RKO (cell line): ENCODE results near the gene TMEM178A.

Source experiments
- DNase-seq: peaks from one replicate; pipeline ENCODE4 v3.0.0-alpha.2; 2016; ENCODE audit warnings: low spot score

TMEM178A gene

DNA sequence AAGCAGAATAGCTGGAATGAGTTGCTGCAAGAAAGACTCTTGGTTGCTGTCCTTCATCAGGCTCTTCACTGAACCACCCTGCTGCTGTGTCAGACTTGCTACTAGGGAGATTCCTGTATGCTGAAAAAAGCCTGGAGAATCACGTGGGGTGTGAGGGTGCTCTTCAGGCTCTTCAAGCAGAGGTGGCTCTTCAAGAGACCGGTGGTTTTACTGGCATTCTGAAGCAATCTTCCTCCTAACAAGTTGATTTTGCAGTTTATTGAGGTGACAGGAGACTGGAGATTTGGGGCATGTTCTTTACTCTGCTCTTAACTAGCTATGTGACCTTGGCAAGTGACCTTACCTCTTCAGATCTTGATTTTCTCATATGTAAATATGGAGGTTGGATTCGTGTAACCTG, 14.1 kb downstream of the TMEM178A start:
- no peak for DNase-seq

DNA sequence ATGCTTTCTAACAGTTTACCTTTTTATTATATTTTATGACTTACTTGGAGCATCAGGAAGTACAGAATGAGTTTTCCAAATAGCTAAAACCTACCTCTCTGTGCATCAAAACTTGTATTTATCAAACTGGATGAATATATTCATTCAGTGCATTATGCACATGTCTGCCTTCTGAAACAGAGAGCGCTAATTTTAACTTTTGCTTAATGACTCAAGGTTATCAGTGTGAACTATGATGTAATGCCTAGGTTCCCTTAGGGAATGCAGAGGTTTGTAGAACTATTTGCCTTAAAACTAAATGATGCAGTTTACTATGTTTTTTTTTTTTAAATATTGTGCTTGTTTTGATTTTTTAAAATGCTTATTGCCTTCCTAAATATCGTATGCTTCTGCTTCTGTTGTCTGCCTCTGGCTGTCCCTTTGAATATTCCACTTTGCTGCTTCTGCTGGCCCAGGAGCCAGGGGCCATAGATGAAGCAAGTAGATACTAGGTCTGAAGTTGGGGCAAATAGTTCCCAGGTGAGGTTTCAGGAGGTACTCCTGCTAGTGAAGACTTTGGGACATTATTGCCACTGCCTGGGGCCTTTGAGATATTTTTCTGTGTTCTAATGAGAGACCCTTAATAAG, 16.5 kb downstream of the TMEM178A start:
- DNase-seq: no peak

DNA sequence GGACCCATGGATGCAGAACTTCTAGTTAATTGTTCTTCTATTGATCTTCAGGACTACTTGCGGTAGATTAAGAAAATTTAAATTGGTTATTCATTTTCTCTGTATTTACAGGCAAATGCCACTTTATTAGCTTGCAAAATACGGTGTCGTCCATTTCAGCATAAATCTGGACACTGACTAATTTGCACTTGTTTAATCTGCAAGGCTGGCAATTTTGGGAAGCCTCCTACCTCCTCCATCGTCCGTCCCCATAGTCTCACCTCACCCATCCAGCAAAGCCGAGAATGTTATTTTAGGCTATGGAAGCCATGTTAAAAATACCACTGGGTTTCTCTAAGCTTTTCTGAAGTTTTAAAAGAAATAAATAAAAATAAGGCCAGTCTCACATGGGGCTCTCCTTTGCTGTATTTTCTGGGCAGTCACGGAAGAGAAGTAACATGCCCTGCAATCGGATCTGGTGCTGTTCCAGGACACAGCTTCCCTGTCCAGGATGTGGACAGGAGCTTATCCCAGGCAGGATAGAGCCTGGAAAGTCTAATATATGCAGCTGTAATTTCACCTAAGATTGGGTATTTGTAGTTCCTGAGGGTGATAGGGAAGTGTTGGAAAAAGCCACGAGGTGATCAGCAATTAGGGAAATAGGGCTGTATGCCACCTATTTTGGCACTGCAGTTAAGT, 17.4 kb downstream of the TMEM178A start:
- DNase-seq: no peak

DNA sequence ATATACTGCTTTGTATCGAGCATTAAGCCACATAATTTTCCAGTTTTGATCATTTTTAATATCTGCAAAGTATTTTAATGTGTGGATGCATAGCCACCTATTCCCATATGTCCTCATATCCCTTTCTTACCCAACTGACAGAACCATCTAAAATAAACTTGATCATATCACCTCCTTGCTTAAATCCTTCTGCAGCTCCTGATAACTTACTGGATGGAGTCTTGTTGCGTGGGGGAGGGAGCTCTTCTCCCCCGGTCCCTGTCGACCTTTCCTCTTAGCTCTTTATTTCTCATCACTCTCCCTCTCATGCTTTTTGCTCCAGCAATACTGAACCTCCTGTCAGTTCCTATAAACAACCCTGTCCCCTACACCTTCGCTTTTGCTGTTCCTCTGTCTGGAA, 18.7 kb downstream of the TMEM178A start:
- DNase-seq: no peak

DNA sequence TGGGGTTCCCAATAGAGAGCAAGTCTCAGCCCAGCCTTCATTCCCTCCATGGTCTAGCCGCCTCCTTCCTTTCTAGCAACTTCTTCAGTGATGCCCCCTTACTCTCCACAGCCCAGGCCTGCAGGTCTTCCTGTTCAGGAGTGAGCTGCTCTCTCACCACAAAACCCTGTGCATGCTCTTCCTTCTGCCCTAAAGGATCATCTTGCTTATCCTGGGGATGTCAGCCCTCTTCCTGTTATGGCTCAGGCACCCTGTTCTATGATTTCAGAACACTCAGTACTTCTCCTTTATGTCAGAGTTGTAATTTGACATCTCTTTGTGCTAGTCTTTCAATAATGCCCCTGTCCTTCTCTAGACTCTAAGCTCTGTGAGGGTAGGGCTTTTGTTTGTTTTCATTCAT, 19.4 kb downstream of the TMEM178A start:
- DNase-seq: no peak

DNA sequence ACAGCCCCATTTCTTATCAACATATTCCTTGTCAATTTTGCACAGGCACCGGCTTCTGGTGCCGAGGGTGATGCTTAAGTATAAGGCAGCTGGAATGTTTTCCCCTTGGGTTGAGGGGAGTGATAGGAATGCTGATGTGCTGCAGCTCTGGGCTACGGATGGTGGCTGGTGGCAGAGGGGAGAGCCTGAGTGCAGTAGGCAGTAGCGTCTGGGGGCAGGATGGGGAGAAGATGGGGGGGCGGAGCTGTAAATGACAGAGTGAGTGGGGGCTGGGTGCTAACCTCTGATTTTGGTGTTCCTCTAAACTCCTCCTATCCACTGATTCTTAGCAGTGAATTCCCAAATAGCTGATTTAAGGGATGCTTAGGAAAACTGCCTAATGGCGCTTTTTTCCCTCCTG, 20.7 kb downstream of the TMEM178A start:
- DNase-seq: no peak

DNA sequence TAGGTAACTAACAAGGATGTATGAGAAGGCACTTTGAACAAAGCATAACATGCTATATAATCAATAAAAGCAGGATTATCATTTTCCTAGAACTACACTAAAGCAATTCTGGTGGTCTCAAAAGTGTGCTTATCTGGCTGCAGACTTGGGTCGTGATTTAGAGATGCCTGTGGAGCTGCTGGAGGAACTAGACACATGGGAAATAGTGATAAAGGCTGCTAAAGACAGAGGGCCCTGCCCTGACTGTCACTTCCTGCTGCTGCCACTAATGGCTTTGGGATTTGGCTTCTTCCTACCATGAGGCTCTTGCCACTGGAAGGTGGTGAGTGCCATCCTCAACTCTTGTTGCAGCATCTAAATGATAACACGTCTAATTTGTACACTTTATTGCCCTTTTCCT, 22.5 kb downstream of the TMEM178A start:
- DNase-seq: no peak

DNA sequence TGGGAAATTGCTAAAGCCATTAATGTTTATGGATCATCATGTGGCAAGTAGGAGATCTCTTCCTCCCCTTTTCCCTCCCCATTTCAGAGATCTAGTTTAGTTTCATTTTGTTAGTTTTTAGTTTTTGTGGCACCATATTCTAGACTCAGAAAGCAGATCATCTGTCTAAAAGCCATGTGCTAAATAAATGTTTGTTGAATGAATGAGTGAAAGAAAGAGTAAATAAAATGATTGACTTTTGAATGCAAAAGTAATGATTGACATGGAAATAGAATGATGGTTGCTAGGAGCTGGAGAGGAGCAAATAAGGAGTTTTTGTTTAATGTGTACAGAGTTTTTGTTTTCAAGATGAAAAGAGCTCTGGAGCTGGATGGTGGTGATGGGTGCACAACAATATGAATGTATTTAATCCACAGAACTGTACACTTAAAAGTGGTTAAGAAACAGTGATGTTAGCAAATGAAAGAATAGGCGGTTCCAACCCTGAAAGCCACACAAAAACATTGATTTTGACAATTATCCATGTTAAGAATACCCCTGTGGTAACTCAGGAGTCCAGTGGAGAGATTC, 23.6 kb downstream of the TMEM178A start:
- no peak for DNase-seq

DNA sequence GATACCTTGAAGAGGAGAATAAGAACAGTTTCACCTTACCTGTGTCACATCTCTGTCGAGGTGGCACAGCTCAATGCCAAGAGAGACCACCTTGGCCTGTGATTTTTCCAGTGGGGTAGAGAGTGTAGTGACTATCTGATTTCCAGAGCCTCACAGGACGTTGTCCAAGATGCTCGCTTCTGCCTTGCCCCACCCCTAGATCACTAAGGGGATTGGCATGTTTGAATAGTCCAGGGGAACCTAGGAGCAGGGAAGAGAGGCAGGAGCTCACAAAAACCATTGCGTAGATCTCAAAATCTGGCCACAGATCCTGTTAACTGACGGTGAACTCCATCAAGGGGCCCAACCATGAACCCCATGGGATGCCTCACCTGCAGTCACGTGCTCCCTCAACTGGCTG, 24.2 kb downstream of the TMEM178A start:
- no peak for DNase-seq

DNA sequence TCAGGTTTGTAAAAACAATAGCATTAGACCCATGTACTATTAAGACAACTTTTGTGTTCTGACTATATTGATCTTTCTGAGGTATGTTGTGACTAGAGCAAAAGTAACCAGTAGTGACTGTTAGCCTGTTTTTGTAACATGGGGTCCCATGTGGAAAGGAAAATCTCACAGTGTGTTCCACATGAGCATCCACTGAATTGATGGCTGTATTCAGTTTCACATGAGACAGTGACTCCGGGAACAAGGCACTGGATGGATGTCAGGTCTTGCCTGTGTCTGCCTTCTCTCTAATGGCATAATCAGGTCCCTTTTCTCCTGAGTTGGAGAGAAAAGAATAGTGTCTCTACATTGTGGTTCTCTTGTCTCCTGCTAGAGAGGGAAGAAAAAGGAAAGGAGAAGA, 27.5 kb downstream of the TMEM178A start:
- no peak for DNase-seq

DNA sequence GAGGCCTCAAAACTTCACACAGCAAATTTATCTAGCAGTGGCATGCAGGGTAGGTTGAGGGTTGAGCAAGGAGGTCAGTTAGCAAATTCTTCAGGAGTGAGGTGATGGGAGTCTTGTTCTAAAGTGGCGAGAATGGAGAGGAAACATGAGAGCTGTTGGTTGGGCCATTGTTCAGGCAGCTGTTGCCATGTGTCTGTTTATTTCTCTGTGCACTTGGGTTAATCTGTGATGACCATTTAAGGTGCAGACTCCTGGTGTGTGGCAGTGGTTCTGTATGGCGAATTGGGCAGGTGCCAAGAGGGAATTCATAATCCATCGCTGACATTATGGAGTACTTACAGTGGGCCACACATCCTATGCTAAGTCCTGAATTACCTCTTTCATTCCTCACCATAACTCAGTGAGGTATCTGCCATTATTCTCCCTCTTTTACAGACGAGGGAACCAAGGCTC, 30.4 kb downstream of the TMEM178A start:
- no peak for DNase-seq

DNA sequence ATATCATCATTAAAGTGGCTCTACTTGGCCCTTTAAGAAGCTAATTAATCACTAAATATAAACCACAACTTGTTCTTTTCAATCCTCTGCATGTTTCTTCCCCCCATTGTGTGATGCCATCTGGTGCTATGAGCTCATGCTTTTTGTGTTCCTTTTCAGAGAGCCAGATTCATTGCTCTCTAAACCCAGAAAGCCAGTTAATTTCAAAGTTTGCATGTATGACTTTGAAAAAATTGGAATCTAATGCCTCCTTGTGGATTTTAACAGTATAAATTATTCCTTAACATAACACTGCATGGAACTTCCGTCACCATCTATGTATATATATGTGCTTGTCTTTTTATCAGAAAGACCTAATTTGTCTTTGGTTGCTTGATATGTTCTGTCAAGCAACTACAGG, 31.1 kb downstream of the TMEM178A start:
- peak; percentile 40 for DNase-seq

DNA sequence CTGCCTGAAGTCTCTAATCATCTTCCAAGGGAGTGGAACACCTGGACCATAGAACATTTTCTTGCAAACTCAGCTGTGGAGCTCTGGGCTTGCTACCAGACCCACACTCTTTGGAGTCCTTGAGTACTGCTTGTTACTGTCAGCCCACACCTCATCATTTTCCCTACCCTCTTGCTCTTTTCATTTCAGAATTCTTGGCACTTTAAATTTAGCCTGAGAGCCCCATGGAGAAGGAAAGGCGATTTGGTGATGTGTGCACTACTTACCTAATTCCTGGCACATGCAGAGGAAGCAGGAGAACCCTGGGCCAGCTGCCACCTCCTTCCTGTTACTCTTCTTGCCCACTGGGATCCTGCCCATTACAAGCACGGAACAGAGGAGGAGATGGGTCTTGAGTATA, 31.7 kb downstream of the TMEM178A start:
- DNase-seq: no peak

DNA sequence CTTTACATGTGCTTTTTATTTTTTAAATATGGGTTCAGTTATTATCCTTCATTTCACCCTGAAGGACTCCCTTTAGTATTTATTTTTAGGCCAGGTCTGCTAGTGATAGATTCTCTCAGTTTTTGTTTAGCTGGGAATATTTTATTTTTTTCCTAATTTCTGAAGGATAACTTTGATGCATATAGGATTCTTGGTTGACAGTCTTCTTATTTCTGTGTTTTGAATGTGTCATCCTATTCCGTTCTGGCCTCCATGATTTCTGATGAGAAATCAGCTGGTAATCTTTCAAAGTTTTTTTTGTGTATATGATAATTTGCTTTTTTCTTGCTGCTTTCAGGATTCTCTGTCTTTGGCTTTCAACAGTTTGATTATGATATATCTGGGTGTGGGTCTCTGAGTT, 35.4 kb downstream of the TMEM178A start:
- no peak for DNase-seq

DNA sequence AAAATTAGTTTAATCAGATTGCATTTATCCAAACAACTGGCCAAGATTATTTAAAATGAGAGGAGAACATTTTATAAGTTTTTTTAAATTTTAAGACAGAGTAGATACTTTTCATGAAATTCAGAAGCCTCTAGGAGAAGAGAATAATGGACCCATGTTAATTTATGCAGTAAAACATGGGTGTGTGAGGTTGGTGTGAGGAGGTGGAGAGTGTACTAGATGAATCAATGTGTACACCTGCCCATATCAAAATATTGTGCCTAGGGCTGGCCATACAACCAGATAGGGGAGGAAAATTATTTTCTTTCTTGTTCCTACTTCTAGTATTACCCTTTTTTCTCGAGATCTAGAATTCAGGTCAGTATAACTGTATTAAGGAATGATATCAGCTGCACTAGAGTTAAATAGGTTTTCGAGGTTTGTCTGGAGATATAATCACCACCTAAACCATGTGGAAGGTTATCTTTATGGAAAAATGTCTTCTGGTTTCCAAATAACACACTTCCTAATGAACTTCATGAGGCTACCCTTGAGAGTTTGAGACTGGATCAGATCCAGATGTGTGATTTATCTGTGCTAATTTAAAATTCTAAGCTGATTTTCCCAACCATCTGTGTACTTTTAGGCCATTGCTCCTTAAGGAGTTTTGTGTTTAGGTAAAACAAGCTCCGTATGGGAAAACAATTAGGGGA, 37.6 kb downstream of the TMEM178A start:
- DNase-seq: no peak

DNA sequence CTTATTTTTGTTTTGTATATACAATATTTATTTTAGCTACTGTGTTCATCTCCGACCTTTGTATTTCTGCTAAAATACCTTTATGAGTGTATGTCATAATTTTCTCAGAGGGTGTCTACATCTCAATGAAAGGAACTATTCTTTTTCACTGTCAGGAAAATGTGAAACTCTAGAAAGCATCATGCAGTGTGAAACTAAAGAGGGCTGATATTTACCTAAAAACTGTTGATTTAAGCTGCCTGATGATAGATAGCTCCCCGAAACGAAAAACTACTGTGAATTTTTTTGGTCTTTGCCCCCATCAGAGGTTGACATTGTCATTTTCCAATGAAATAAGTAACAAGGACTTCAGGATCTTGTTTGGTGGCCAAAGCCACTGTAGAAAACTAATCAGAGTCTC, 38.8 kb downstream of the TMEM178A start:
- DNase-seq: no peak

DNA sequence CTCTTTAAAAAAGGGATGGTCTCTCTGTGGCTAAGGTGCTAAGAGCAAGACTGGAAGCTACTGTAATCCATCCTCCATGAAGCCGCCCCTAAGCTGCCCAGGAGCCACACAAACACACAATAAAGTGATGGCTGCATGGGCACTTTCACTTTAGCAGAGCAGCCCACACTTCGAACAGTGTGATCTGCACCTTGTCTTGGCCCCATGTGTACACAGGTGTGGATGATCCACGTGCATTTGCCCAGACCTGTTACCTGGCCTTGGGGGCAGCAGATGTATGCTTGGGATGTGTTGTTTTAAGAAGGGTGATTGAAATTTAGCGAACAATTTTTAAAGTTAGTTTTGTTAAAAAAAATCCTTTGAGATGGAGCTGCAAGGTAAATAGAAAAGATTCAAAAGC, 39.9 kb downstream of the TMEM178A start:
- no peak for DNase-seq

DNA sequence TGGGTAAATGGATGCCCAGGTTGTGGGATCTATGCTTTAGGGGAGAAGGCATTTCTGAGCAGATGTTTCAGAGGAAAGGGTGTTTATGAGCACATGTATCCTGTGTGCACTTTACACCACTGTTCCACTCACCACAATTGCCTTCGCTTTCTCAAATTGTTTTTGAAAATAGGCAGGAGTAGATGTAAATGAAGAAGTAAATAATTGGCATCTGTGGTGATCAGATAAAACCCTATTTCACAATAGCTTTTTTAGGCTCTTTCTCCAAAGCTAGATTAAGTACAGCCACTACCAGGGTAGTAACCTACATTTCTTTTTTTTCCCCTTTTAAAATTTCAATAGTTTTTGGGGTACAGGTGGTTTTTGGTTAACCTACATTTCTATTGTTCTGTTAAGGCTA, 40.6 kb downstream of the TMEM178A start:
- DNase-seq: no peak

DNA sequence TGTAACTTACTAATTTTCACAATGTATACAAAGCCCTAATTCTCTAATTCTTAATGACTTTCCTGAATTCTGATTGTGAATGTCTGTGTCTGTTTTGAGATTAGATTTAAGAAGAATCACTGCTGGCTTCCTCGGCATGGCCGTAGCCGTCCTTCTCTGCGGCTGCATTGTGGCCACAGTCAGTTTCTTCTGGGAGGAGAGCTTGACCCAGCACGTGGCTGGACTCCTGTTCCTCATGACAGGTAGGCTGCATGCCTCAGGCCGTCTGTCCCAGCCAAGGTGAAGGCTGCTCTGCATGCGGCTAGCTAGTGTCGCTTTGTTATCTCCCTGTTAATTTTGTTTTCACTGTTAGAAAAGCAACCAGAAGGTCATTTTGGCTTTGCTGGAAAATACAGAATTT, 41.2 kb downstream of the TMEM178A start:
- DNase-seq: no peak

DNA sequence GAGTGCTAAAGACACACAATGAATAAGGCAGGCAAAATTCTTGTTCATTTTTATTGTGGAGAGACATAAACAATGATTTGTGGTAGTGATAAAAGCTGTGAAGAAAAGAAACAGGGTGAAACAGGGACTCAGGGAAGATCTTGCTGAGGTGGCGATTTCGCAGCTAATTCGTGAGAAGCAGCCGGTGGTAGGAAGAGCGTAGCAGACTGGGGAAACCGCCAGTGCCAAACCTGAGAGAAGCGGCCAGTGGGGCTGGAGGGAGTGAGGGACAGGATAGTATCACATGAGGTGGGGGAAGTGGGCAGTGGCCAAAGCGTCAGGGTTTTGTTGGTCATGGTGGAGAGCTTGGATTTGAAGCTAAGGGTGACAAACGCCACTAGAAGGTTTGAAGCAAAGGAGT, 42.3 kb downstream of the TMEM178A start:
- no peak for DNase-seq

DNA sequence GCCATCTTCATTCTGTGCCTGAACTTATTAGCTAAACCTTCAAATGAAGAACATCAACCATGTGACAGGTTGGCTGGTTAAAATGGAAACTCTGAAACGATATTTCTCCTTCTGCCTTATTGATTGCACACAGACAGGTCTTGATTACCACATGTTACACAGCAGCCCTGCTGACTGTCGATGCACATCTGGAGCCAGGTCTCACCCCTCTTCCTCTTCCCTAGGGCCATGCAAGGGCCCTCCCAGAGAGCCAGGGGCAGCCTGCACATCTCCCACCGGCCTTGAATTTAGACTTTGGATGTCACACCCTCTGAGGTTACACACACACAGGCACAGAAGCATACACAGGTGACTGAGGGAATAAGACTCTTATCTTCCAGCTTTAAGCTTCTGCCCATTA, 45.1 kb downstream of the TMEM178A start:
- DNase-seq: no peak

DNA sequence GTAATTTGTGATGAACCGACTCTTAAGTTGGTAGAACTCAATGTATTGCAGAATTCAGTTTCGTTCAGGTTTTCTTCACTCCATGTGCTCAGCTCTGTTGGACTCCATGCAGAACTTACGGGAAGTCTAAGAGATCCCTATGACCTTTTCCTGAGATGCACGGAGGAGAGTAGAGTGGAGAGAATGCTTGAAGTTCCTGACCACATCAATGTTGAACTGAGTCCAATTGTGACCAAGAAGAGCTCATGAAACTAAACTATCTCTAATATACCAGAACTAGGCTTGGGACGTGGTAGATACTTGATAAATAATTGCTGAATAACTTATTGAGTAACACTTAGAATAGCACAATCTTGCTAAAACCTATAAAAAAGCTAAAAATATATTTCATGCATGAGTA, 47.2 kb downstream of the TMEM178A start:
- DNase-seq: no peak

DNA sequence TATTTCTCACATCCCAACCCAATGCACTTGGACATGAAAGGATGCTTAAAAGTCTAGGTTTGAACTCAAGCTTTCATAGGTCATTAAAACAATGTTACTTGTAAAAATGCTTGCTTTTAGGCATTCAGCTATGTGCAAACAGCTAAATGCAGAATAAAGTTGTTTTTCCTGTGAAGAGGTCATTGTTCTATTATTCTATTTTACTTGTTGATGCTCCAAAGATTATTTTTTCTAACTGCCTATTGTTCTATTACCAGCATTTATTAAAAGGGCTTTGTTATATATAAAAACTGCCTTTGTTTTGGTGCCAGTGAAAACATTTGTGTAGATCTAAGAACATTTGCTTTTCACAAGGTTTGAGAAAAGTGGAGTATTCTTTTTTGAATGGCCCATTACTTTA, 49.4 kb downstream of the TMEM178A start:
- DNase-seq: no peak
